Measurements from ENCODE around the gene AIPL1.

Gene AIPL1

GRCh38 chr17:6448473-6448872 lies 13.6 kb upstream of the AIPL1 start:
- no peak for DNase-seq

- no peak for DNase-seq
These were observed 11.7 kb upstream of the AIPL1 start for GRCh38 chr17:6446516-6447100.

- DNase-seq = no peak
These were observed 9.8 kb upstream of the AIPL1 start for GRCh38 chr17:6444571-6445335.

- DNase-seq = peak; percentile 88 to 91
These were observed 9.0 kb upstream of the AIPL1 start, which contains the start of gene PIMREG for GRCh38 chr17:6443692-6444570. TSS of gene PIMREG (plus strand) at chr17:6444455. CDS start at chr17:6445111, 656 bp downstream.

GRCh38 chr17:6442775-6443174 lies 7.9 kb upstream of the AIPL1 start:
- no peak for DNase-seq

- no peak for DNase-seq
These were observed 5.0 kb upstream of the AIPL1 start for GRCh38 chr17:6439951-6440350.

- DNase-seq = no peak
These were observed 3.0 kb upstream of the AIPL1 start for GRCh38 chr17:6437956-6438355.

GRCh38 chr17:6437466-6437865 lies 2.5 kb upstream of the AIPL1 start:
- no peak for DNase-seq

- DNase-seq = peak; percentile 59 to 71
These were observed 1.0 kb upstream of the AIPL1 start for GRCh38 chr17:6435968-6436367.

GRCh38 chr17:6430769-6431168 lies 4.2 kb downstream of the AIPL1 start:
- peak in 1 of 2 donors; percentile 19 for DNase-seq

- DNase-seq = no peak
These were observed 5.7 kb downstream of the AIPL1 start for GRCh38 chr17:6429266-6429665.

GRCh38 chr17:6428207-6428965 lies 6.5 kb downstream of the AIPL1 start:
- DNase-seq = no peak

GRCh38 chr17:6427279-6427781 lies 7.6 kb downstream of the AIPL1 start:
- peak; percentile 23 to 64 for DNase-seq

GRCh38 chr17:6426356-6427101 lies 8.4 kb downstream of the AIPL1 start:
- DNase-seq = no peak

- DNase-seq = no peak
These were observed 9.5 kb downstream of the AIPL1 start for GRCh38 chr17:6425407-6425806.

GRCh38 chr17:6423931-6424330 lies 11.0 kb downstream of the AIPL1 start:
- DNase-seq = no peak

GRCh38 chr17:6422654-6423241 lies 12.2 kb downstream of the AIPL1 start:
- DNase-seq = no peak

GRCh38 chr17:6421700-6422604 lies 13.0 kb downstream of the AIPL1 start:
- DNase-seq = peak; percentile 71 to 74

- peak in 1 of 2 donors; percentile 13 for DNase-seq
These were observed 14.7 kb downstream of the AIPL1 start for GRCh38 chr17:6420173-6420641.

GRCh38 chr17:6415616-6416015 lies 19.3 kb downstream of the AIPL1 start:
- DNase-seq = no peak

Measured in CD4-positive, alpha-beta T cell treated with Interferon alpha-2 for 1 hour (primary cell).